Omental fat pad (tissue), 4 donors: ENCODE data around the gene SVBP. TPM values are rescaled to one million over a fixed set of nuclear protein-coding genes. Genes with fewer than 3 reads are reported as not detected.

Source experiments
- ATAC-seq: fragments of 150-250 bp; one replicate; pipeline ENCODE4 v1.9.1; 2016; ENCODE audit warnings: mild to moderate bottlenecking, moderate library complexity; ENCODE audit not compliant: low FRiP score
- DNase-seq: peaks from one replicate; pipeline ENCODE4 v3.0.0-alpha.2; 2019; ENCODE audit warnings: low spot score
- total RNA-seq, 4 donors: library from RNA; depleted of rRNA; stranded (reverse); fragments of >200 nt; gene quantifications; one replicate each; pipeline ENCODE4 v1.1.0, GENCODE V29; 2016
- TF ChIP-seq, protein P1 (sequence below), 3 donors: fragments of 450-650 bp; IDR thresholded peaks; one replicate each; pipeline ENCODE4 v1.5.1; 2016 to 2017; ENCODE audit warnings: antibody characterized with exemption in 3 of 3, mild to moderate bottlenecking in 3 of 3, moderate library complexity in 2 of 3

Gene SVBP
- total RNA-seq, 4 donors from 2014 or later, result 12.1 to 40.7 (median 22.5) TPM

DNA sequence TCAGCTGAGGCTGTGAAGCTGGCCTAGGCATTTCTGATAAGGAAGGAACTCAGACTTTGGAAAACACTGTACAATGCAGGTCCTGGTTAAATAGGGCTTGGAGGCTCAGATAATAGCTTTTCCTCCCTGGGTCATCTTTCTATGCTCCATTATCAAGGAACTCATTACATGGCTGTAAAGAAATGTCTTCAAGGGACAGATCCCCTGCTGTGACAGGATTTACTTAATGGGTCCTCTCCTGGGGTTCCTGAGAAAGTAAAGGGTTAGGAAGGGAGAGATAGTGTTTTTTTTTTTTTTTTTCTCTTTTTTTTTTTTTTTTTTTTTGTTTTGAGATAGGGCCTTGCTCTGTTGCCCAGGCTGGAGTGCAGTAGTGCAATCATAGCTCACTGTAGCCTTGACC lies 14.1 kb upstream of the SVBP start:
- no peak for ATAC-seq
- no peak for DNase-seq
- TF ChIP-seq, protein P1, sequence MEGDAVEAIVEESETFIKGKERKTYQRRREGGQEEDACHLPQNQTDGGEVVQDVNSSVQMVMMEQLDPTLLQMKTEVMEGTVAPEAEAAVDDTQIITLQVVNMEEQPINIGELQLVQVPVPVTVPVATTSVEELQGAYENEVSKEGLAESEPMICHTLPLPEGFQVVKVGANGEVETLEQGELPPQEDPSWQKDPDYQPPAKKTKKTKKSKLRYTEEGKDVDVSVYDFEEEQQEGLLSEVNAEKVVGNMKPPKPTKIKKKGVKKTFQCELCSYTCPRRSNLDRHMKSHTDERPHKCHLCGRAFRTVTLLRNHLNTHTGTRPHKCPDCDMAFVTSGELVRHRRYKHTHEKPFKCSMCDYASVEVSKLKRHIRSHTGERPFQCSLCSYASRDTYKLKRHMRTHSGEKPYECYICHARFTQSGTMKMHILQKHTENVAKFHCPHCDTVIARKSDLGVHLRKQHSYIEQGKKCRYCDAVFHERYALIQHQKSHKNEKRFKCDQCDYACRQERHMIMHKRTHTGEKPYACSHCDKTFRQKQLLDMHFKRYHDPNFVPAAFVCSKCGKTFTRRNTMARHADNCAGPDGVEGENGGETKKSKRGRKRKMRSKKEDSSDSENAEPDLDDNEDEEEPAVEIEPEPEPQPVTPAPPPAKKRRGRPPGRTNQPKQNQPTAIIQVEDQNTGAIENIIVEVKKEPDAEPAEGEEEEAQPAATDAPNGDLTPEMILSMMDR (IDR thresholded peaks at IDR 0.05), result no peak

- DNase-seq, result no peak
- no peak for ATAC-seq
- TF ChIP-seq, protein P1 (IDR thresholded peaks at IDR 0.05), result no peak
Measured at GRCh38 chr1:42830631-42831030, 13.4 kb upstream of the SVBP start.

DNA sequence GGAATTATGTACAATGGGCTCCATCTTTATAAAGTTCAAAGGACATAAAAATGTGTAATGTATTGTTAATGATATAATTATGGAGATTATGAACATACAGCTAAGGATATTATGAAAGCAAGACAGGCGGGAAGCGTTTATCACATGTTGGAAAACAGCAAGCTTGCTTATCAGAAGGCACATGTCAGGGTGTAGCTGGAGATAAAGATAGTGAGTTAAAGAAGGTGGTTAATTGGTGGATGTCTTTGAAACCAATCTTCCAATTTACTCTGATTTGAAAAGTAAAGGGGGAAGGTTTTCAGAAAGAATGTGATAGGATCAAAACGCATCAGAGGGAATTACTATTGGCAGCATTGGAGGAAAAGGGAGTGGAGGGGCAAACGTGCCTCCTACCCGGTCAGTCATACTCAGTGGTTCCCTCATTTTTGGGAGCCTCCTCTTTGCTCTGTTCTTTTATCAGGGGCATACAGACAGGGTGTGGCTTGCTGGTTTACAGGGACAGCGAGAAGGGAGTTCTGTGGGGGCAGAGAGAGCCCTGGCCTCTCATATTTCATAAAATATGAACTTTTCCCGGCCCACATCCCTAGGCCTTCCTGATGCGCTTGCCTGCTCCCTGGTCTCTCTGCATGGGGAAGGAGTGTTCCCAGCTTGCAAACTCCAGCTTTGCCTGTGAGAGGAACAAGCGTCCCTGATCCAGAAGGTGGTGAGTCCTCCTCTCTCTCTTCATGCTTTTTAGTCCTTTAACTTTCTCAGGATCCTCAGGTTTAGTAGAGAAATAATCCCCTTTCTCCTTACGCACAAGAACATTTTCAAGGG lies 8.0 kb upstream of the SVBP start:
- DNase-seq (no peak), ATAC-seq (no peak)
- TF ChIP-seq, protein P1 (IDR thresholded peaks at IDR 0.05), result no peak

DNA sequence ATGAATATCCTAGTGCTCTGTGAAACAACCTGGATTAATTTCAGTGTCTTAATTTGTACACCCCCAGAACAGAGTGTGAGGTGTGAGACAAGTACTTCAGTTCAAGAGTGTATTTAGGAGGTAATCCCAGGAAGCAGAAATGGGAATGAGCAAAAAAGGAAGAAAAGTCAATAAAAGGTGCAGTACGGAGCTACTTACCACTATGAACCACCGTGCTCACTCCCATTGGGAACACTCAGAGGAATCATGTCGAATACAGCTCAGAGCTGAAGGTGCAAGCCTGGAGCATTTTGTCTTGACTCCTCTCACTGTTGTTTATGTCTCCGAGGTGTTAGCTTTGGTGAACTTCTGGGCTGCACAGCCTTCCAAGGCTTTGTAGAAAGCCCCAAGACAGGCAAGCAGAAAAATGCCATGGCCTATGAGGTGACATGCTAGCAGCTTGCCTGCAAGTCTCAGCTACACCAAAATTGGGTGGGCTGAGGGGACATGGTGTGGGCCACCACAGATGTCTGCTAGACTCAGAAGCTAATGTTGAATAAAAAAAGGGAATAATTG lies 7.4 kb upstream of the SVBP start:
- TF ChIP-seq, protein P1 (IDR thresholded peaks at IDR 0.05), result no peak
- ATAC-seq (no peak), DNase-seq (no peak)

DNA sequence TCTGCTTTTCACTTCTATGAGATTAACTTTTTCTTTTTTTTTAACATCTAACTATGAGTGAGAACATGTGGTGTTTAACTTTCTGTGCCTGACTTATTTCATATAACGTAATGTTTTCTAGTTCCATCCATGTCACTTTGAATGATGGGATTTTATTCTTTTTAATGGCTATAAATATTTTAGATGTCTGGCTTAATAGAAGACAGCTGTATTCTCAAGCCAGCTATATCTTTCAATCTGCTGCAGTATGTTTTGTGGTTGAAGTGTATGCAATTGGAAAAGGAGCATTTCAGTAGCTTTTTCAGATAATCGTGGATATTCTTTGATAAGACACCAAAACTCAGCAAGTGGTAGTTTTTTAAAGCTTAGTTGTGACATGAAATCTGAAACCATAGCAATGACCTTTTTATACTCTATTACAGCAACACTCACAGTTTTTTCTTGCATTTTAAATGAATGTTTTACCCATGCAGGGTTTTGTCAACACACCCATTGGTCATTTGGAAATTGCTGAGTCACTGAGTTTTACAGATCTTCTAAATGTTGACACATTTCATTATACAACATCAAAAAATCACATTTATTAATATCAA lies 5.7 kb upstream of the SVBP start:
- no peak for ATAC-seq
- TF ChIP-seq, protein P1 (IDR thresholded peaks at IDR 0.05), result no peak
- no peak for DNase-seq

- TF ChIP-seq, protein P1 (IDR thresholded peaks at IDR 0.05), result no peak
- ATAC-seq, result no peak
- no peak for DNase-seq
Measured at GRCh38 chr1:42821690-42822089, 4.5 kb upstream of the SVBP start.
